GM21423 (cell line): ENCODE results near the gene WRAP73.
"Not testable (repeated sequence)": the region's sequence is repeated elsewhere in the genome, so short reads cannot be mapped to it uniquely, and the experiment has no call there.

Source experiments
- ATAC-seq: cut with Tn5 transposase; IDR thresholded peaks from one replicate; pipeline ENCODE4 v1.9.1; 2021; ENCODE audit warnings: mild to moderate bottlenecking, moderate library complexity; ENCODE audit not compliant: unreplicated experiment

Gene WRAP73

GRCh38 chr1:3631320-3632260 lies 18.3 kb downstream of the WRAP73 start:
- ATAC-seq, result no peak

- ATAC-seq, result no peak
Measured at GRCh38 chr1:3630914-3631313, 19.0 kb downstream of the WRAP73 start.

GRCh38 chr1:3630161-3630611 lies 19.7 kb downstream of the WRAP73 start:
- no peak for ATAC-seq

GRCh38 chr1:3629561-3630160 lies 20.2 kb downstream of the WRAP73 start:
- ATAC-seq, result no peak

- no peak for ATAC-seq
Measured at GRCh38 chr1:3628445-3628844, 21.5 kb downstream of the WRAP73 start.

GRCh38 chr1:3627515-3628253 lies 22.2 kb downstream of the WRAP73 start:
- ATAC-seq, result no peak

- ATAC-seq, result no peak
Measured at GRCh38 chr1:3626025-3626424, 23.9 kb downstream of the WRAP73 start.

- ATAC-seq, result peak; percentile 8
Measured at GRCh38 chr1:3625151-3625907, 24.6 kb downstream of the WRAP73 start.

GRCh38 chr1:3624200-3625136 lies 25.4 kb downstream of the WRAP73 start, which contains the start of gene TPRG1L:
Gene TPRG1L (plus strand): TSS chr1:3625015. CDS start chr1:3625073, 58 bp downstream.
- ATAC-seq, result peak; percentile 93

GRCh38 chr1:3623441-3624199 lies 26.3 kb downstream of the WRAP73 start:
- ATAC-seq, result no peak

GRCh38 chr1:3622102-3622501 lies 27.8 kb downstream of the WRAP73 start:
- ATAC-seq, result not testable (repeated sequence)

GRCh38 chr1:3621151-3621671 lies 28.7 kb downstream of the WRAP73 start:
- not testable (repeated sequence) for ATAC-seq

- no peak for ATAC-seq
Measured at GRCh38 chr1:3620708-3621107, 29.2 kb downstream of the WRAP73 start.

- ATAC-seq, result no peak
Measured at GRCh38 chr1:3618881-3619671, 30.8 kb downstream of the WRAP73 start.

GRCh38 chr1:3618531-3618880 lies 31.4 kb downstream of the WRAP73 start:
- no peak for ATAC-seq

- no peak for ATAC-seq
Measured at GRCh38 chr1:3617806-3618345, 32.0 kb downstream of the WRAP73 start.

- ATAC-seq, result no peak
Measured at GRCh38 chr1:3616861-3617260, 33.0 kb downstream of the WRAP73 start.
